HUES6 (cell line): ENCODE results near the gene CFAP97D2.

Source experiments
- H3K27ac ChIP-seq: 2 replicates; pipeline ENCODE4 v1.7.0; 2013; ENCODE audit warnings: low read depth, mild to moderate bottlenecking, low read length, inconsistent platforms
- H3K27me3 ChIP-seq: 2 replicates; pipeline ENCODE4 v1.6.1; 2013; ENCODE audit warnings: low read length; ENCODE audit not compliant: control insufficient read depth, insufficient read depth
- H3K36me3 ChIP-seq: 2 replicates; pipeline ENCODE4 v1.6.1; 2013; ENCODE audit warnings: low read length; ENCODE audit not compliant: control insufficient read depth, insufficient read depth
- H3K4me1 ChIP-seq: 2 replicates; pipeline ENCODE4 v1.6.1; 2013; ENCODE audit warnings: low read length; ENCODE audit not compliant: control insufficient read depth, insufficient read depth
- H3K4me3 ChIP-seq: 2 replicates; pipeline ENCODE4 v1.5.1; 2013; ENCODE audit warnings: low read depth, low read length
- H3K9ac ChIP-seq: one replicate; pipeline ENCODE4 v1.6.1; 2013; ENCODE audit warnings: mild to moderate bottlenecking, low read length
- H3K9me3 ChIP-seq: 2 replicates; pipeline ENCODE4 v1.6.1; 2013; ENCODE audit warnings: low read depth, low read length; ENCODE audit not compliant: control insufficient read depth, insufficient read depth

Gene CFAP97D2

GRCh38 chr13:114134944-114135610, 44.0 kb upstream of the CFAP97D2 start:
- Histone ChIP-seq H3K9me3 (no peaks in the 10 kb centered on the region), H3K36me3 (no peaks in the 10 kb centered on the region), H3K9ac (no peak overlapping the region), H3K4me1 (peaks cover 16% of the 10 kb centered on the region), H3K27ac (no peak overlapping the region), H3K27me3 (peaks cover 6% of the 10 kb centered on the region; the same call in 1 of the 2 replicates), H3K4me3 (no peak overlapping the region)

GRCh38 chr13:114135731-114136171, 43.3 kb upstream of the CFAP97D2 start:
- no peak overlapping the region for H3K27ac ChIP-seq
- H3K9ac ChIP-seq, result no peak overlapping the region
- no peak overlapping the region for H3K4me3 ChIP-seq
- no peaks in the 10 kb centered on the region for H3K9me3 ChIP-seq
- H3K4me1 ChIP-seq, result peaks cover 9% of the 10 kb centered on the region
- H3K27me3 ChIP-seq, result no peaks in the 10 kb centered on the region
- H3K36me3 ChIP-seq, result no peaks in the 10 kb centered on the region

GRCh38 chr13:114136576-114136975, 42.5 kb upstream of the CFAP97D2 start:
- no peak overlapping the region for H3K4me3 ChIP-seq
- H3K4me1 ChIP-seq, result peaks cover 5% of the 10 kb centered on the region; the same call in 1 of the 2 replicates
- no peak overlapping the region for H3K9ac ChIP-seq
- H3K9me3 ChIP-seq, result no peaks in the 10 kb centered on the region
- H3K27ac ChIP-seq, result no peak overlapping the region
- H3K36me3 ChIP-seq, result no peaks in the 10 kb centered on the region
- no peaks in the 10 kb centered on the region for H3K27me3 ChIP-seq

- Histone ChIP-seq H3K36me3 (no peaks in the 10 kb centered on the region), H3K27ac (no peak overlapping the region), H3K9me3 (no peaks in the 10 kb centered on the region), H3K27me3 (no peaks in the 10 kb centered on the region), H3K4me3 (no peak overlapping the region), H3K9ac (no peak overlapping the region), H3K4me1 (peaks cover 6% of the 10 kb centered on the region; the same call in 1 of the 2 replicates)
These were observed 38.7 kb upstream of the CFAP97D2 start for GRCh38 chr13:114140131-114140905.

GRCh38 chr13:114140906-114141250, 38.2 kb upstream of the CFAP97D2 start:
- no peak overlapping the region for H3K4me3 ChIP-seq
- no peak overlapping the region for H3K9ac ChIP-seq
- H3K27ac ChIP-seq, result no peak overlapping the region
- H3K36me3 ChIP-seq, result no peaks in the 10 kb centered on the region
- no peaks in the 10 kb centered on the region for H3K9me3 ChIP-seq
- H3K27me3 ChIP-seq, result no peaks in the 10 kb centered on the region
- peaks cover 6% of the 10 kb centered on the region; the same call in 1 of the 2 replicates for H3K4me1 ChIP-seq

GRCh38 chr13:114141261-114141996, 37.6 kb upstream of the CFAP97D2 start:
- no peak overlapping the region for H3K27ac ChIP-seq
- no peak overlapping the region for H3K4me3 ChIP-seq

GRCh38 chr13:114142137-114142550, 36.9 kb upstream of the CFAP97D2 start:
- Histone ChIP-seq H3K27ac (no peak overlapping the region), H3K27me3 (no peaks in the 10 kb centered on the region), H3K9me3 (no peaks in the 10 kb centered on the region), H3K4me1 (peaks cover 6% of the 10 kb centered on the region; the same call in 1 of the 2 replicates), H3K4me3 (no peak overlapping the region), H3K36me3 (no peaks in the 10 kb centered on the region), H3K9ac (no peak overlapping the region)

More at GRCh38 chr13:114141261-114141996, 37.6 kb upstream of the CFAP97D2 start:
- H3K27me3 ChIP-seq, result no peaks in the 10 kb centered on the region
- H3K4me1 ChIP-seq, result peaks cover 6% of the 10 kb centered on the region; the same call in 1 of the 2 replicates
- no peak overlapping the region for H3K9ac ChIP-seq
- no peaks in the 10 kb centered on the region for H3K36me3 ChIP-seq
- H3K9me3 ChIP-seq, result no peaks in the 10 kb centered on the region

GRCh38 chr13:114142640-114143490, 36.2 kb upstream of the CFAP97D2 start:
- Histone ChIP-seq H3K4me1 (peaks cover 6% of the 10 kb centered on the region; the same call in 1 of the 2 replicates), H3K9me3 (no peaks in the 10 kb centered on the region), H3K27ac (no peak overlapping the region), H3K36me3 (no peaks in the 10 kb centered on the region), H3K4me3 (no peak overlapping the region), H3K27me3 (no peaks in the 10 kb centered on the region), H3K9ac (no peak overlapping the region)

- no peaks in the 10 kb centered on the region for H3K27me3 ChIP-seq
- no peaks in the 10 kb centered on the region for H3K9me3 ChIP-seq
- H3K36me3 ChIP-seq, result no peaks in the 10 kb centered on the region
- no peak overlapping the region for H3K27ac ChIP-seq
- H3K4me1 ChIP-seq, result peaks cover 6% of the 10 kb centered on the region; the same call in 1 of the 2 replicates
- H3K4me3 ChIP-seq, result no peak overlapping the region
- H3K9ac ChIP-seq, result no peak overlapping the region
These were observed 35.1 kb upstream of the CFAP97D2 start for GRCh38 chr13:114143806-114144605.
